Measurements from ENCODE around the gene MTTP. TPM values are rescaled to one million over a fixed set of nuclear protein-coding genes. Genes with fewer than 3 reads are reported as not detected.
A peak's percentile ranks its signal among the peaks of the same experiment; 100 is the strongest.

MTTP gene
- total and polyA plus RNA-seq, 12 donors, result 0.16 to 0.98 (median 0.31) TPM; not detected in 1

DNA sequence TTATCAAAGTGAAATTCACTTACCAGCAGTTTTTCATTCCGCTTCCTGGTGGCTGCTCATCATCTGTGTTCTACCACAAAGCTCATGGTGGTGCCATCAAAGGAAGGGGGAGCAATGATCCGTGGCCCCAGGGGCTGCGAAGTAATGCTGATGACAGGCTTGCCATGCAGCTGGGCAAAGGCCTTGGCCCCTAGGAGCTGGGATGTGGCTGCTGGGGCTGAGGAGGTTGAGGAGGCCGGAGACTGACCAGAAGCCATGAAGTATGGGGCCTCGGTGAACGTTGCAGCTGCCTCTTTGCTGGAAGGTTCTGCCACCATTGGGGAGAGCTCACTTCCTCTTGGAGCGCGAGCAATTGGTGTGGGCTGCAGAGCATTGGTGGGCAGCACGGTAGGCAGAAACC is 74.6 kb downstream of the MTTP start:
- H3K27me3 ChIP-seq, result no peaks in the 10 kb centered on the region
- TF ChIP-seq, protein P1, sequence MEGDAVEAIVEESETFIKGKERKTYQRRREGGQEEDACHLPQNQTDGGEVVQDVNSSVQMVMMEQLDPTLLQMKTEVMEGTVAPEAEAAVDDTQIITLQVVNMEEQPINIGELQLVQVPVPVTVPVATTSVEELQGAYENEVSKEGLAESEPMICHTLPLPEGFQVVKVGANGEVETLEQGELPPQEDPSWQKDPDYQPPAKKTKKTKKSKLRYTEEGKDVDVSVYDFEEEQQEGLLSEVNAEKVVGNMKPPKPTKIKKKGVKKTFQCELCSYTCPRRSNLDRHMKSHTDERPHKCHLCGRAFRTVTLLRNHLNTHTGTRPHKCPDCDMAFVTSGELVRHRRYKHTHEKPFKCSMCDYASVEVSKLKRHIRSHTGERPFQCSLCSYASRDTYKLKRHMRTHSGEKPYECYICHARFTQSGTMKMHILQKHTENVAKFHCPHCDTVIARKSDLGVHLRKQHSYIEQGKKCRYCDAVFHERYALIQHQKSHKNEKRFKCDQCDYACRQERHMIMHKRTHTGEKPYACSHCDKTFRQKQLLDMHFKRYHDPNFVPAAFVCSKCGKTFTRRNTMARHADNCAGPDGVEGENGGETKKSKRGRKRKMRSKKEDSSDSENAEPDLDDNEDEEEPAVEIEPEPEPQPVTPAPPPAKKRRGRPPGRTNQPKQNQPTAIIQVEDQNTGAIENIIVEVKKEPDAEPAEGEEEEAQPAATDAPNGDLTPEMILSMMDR (IDR thresholded peaks at IDR 0.05), result no peak
- no peak for TF ChIP-seq POLR2A (IDR thresholded peaks at IDR 0.05)
- WGBS, 4 donors, result 87 to 94% (median 92%) methylated on average over 6 to 9 of the region's 9 CpGs
- H3K9me3 ChIP-seq (replicated peaks in 1 of 3), result no peaks in the 10 kb centered on the region
- H3K36me3 ChIP-seq (replicated peaks in 1 of 2), result no peaks in the 10 kb centered on the region
- H3K4me1 ChIP-seq (replicated peaks in 1 of 2), result peaks cover 13 to 41% of the 10 kb centered on the region in 2 donors
- intact Hi-C loops (cut with DNase I), result no loop called here
- H3K4me3 ChIP-seq, result no peak overlapping the region
- DNase-seq, result no peak
- H3K27ac ChIP-seq, result peak overlapping the region in 3 of 5 donors; percentile 45 to 68 (median 56)

DNA sequence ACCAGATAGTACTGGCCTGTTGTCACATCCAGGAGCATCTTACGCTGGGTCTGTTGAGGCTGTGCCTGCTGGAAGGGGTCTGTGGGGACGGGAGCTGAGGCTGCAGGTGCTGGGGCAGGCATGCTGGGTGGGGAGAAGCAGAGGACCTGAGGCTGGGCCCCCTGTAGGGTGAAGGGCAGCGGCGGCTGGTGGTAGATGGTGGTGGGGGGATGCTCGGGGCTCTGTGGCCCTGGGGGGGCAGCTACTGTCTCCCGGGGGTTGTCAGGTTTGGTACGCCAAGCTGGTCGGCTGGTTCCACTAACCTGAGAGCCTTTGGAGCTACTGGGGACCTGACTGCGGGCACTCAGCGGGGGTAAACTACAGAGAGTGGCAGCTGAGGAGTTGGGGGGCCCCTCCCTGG is 75.2 kb downstream of the MTTP start:
- H3K36me3 ChIP-seq (replicated peaks in 1 of 2), result no peaks in the 10 kb centered on the region
- H3K4me1 ChIP-seq (replicated peaks in 1 of 2), result peaks cover 13 to 37% of the 10 kb centered on the region in 2 donors
- TF ChIP-seq, protein P1 (IDR thresholded peaks at IDR 0.05), result no peak
- no peak for TF ChIP-seq POLR2A (IDR thresholded peaks at IDR 0.05)
- no peaks in the 10 kb centered on the region for H3K27me3 ChIP-seq
- no peaks in the 10 kb centered on the region for H3K9me3 ChIP-seq (replicated peaks in 1 of 3)
- intact Hi-C loops (cut with DNase I), result no loop called here
- 88 to 100% (median 95%) methylated on average over 3 to 10 of the region's 10 CpGs for WGBS, 4 donors
- no peak overlapping the region for H3K4me3 ChIP-seq
- no peak overlapping the region for H3K27ac ChIP-seq
- no peak for DNase-seq

DNA sequence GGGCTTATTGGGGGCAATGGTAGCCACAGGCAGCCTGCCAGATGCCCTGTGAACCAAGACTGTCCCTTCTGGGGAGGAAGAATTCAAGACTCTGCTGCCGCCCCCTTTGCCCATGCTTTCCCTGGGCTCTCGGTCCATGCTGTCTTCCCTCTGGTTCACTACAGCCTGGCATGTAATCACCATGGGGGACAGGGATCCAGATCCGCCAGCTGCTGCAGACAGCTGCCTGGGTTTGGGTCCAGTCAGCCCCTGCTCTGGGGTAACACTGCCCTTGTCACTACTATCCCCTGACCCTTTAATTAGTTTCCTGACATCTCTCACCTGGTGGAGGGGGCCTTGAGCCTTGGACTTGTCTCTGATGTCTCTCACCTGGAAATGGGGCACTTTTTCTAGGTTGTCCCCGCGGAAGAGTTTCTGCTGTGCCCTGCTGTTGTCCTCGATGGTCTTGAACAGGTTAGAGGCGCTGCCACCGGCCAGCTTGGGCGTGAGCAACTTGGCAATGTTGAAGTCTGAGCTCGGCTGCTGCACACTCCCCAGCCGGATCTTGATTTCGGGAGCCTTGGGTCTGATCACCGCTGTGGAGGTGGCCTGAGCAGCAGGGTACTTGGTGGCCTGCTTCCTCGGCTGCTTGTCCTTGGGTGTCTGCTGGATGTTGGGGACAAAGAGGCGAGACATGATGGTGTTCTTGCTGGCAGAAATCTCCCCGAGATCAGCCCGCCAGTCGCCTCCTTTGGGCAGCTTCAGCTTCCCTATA is 76.6 kb downstream of the MTTP start:
- H3K36me3 ChIP-seq (replicated peaks in 1 of 2), result no peaks in the 10 kb centered on the region
- H3K4me3 ChIP-seq, result no peak overlapping the region
- H3K4me1 ChIP-seq (replicated peaks in 1 of 2), result peaks cover 13 to 40% of the 10 kb centered on the region in 2 donors
- TF ChIP-seq, protein P1 (IDR thresholded peaks at IDR 0.05), result no peak
- TF ChIP-seq POLR2A (IDR thresholded peaks at IDR 0.05), result no peak
- intact Hi-C loops (cut with DNase I), result no loop called here
- H3K27me3 ChIP-seq, result no peaks in the 10 kb centered on the region
- no peak overlapping the region for H3K27ac ChIP-seq
- no peak for DNase-seq
- no peaks in the 10 kb centered on the region for H3K9me3 ChIP-seq (replicated peaks in 1 of 3)
- WGBS, 4 donors, result 93 to 97% (median 94%) methylated on average over 11 to 18 of the region's 18 CpGs

DNA sequence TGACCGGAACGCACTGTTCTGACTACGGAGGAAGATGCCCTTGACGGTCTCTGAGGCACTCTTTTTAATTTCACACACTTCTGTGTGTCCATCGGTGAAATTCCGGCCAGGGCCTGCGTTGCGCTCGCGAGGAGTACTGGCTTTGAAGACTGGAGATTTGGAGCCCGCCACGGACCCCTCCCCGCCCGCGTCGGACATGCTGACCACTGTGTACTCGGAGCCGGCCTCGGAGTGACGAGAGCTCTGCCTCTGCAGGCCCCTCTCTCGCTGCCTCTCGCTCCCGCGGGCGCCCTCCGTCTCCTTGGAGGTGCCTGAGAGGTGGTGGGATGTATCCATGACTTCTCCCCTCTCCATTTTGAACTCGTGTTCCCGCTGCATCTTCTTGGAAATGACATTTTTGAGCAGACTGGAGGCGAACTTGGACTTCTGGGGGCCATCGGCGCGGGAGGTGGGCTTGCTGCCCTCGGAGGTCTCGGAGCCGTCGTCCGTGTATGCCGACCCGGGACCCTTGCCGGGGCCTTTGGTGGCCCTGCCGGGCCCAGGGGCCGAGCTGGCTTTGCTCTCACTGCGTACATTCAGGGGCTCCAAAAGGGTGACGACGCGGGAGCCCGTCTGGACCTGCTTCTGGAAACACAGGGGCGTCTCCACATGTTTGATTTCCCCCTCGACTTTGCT is 77.3 kb downstream of the MTTP start:
- 96 to 97% (median 97%) methylated on average over 45 to 49 of the region's 49 CpGs for WGBS, 4 donors
- Histone ChIP-seq H3K36me3 (replicated peaks in 1 of 2) (no peaks in the 10 kb centered on the region), H3K4me3 (no peak overlapping the region), H3K4me1 (replicated peaks in 1 of 2) (peaks cover 13 to 34% of the 10 kb centered on the region in 2 donors), H3K27ac (no peak overlapping the region), H3K27me3 (no peaks in the 10 kb centered on the region), H3K9me3 (replicated peaks in 1 of 3) (no peaks in the 10 kb centered on the region)
- no peak for DNase-seq
- intact Hi-C loops (cut with DNase I), result no loop called here
- TF ChIP-seq POLR2A (IDR thresholded peaks at IDR 0.05), result no peak
- TF ChIP-seq, protein P1 (IDR thresholded peaks at IDR 0.05), result no peak

All from adrenal gland (tissue), 12 donors.